ENCODE data around the gene CD6.

CD6 gene

DNA sequence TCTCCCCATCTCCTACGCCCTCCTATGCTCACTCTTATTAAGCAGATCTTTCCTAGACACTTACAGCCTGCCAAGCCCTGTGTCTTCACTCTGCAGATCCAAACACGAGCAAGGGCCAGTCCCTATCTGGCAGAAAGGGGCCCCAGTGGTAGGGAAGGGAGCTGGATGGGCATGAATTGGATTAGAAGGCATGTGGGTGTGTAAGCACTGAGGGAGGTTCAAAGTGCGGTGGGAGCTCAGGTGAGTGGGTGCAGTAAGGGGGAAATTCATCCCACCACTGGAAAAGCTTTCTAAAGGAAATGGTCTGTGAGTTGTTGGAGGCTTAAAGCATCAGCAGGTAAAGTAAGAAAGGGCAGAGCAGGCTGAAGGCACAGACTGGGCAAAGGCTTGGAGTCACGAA is 41.7 kb upstream of the CD6 start:
- DNase-seq (ENCODE audit: low spot score) = no peak
- TF ChIP-seq, protein P1, sequence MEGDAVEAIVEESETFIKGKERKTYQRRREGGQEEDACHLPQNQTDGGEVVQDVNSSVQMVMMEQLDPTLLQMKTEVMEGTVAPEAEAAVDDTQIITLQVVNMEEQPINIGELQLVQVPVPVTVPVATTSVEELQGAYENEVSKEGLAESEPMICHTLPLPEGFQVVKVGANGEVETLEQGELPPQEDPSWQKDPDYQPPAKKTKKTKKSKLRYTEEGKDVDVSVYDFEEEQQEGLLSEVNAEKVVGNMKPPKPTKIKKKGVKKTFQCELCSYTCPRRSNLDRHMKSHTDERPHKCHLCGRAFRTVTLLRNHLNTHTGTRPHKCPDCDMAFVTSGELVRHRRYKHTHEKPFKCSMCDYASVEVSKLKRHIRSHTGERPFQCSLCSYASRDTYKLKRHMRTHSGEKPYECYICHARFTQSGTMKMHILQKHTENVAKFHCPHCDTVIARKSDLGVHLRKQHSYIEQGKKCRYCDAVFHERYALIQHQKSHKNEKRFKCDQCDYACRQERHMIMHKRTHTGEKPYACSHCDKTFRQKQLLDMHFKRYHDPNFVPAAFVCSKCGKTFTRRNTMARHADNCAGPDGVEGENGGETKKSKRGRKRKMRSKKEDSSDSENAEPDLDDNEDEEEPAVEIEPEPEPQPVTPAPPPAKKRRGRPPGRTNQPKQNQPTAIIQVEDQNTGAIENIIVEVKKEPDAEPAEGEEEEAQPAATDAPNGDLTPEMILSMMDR (IDR thresholded peaks at IDR 0.05; ENCODE audit: borderline replicate concordance, control extremely low read depth, extremely low read depth, insufficient read depth, missing control alignments) = no peak
- in situ Hi-C loops (cut with MboI; ENCODE audit: low sequenced_read_pairs, unreplicated experiment) = no loop called here

DNA sequence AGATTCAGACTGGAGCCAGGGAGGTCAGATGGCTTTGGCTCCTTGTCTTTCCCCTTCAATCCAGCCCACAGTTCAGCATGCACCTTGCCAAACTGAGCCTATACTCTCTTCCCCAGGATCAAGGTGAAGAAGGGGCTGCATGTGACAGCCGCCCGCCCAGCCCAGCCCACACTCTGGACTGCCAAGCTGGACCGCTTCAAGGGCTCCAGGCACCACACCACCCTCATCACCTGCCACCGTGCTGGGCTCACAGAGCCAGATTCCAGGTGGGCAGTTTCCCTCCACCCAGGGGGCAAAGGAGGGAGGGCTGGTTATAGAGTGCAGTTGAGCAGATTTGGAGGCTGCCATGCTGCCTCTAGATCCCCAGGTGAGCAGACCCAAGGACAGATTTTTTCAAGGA is 41.1 kb upstream of the CD6 start:
- in situ Hi-C loops (cut with MboI; ENCODE audit: low sequenced_read_pairs, unreplicated experiment) = no loop called here
- DNase-seq (ENCODE audit: low spot score) = no peak
- TF ChIP-seq, protein P1 (IDR thresholded peaks at IDR 0.05; ENCODE audit: borderline replicate concordance, control extremely low read depth, extremely low read depth, insufficient read depth, missing control alignments) = no peak

DNA sequence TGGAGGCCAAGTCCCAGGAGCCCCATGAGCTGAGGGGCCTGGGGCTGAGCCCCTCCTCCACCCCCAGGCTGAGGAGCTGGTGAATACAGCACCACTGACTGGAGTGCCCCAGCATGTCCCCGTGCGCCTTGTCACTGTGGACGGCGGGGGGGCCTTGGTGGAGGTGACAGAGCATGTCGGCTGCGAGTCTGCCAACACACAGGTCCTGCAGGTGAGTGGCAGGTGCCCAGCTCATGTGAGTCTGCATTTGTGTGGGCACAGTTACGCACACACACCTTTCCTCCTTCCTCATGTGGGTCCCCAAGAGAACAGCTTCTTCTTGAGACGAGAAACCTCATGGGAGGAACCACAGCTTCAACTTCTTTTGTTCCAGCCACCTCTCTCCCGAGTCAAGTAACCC is 39.6 kb upstream of the CD6 start:
- TF ChIP-seq, protein P1 (IDR thresholded peaks at IDR 0.05; ENCODE audit: borderline replicate concordance, control extremely low read depth, extremely low read depth, insufficient read depth, missing control alignments) = no peak
- DNase-seq (ENCODE audit: low spot score) = no peak
- in situ Hi-C loops (cut with MboI; ENCODE audit: low sequenced_read_pairs, unreplicated experiment) = no loop called here

DNA sequence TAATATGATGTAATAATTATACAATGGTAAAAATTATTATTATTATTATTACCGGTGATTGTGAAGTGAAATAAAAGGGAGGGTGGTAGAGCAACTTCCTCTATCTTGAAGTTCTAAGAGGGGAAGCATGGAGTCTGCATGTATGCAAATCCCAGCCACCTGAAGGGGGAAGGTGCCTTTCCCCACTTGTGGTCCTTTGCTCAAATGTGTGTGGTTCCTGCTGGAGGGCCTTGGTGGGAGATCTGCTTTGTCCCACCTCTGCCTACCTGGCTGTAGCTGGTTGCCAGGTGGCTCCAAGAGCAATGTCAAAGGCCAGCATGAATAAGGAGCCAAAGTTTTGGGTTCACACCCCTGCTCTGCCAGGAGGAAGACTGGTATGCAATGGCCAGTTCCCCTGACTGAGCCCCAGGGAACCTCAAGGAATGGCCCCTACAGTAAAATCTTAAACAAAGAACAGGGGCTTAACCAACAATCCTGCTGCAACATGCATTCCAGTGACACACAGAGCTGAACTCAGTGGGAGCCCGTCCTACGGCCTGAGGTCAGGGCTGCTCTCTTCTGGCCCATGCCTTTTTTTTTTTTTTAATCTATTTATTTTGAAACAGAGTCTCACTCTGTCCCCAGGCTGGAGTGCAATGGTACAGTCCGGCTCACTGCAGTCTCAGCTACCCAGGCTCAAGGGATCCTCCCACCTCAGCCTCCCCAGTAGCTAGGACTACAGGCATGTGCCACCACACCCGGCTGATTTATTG is 38.7 kb upstream of the CD6 start:
- TF ChIP-seq, protein P1 (IDR thresholded peaks at IDR 0.05; ENCODE audit: borderline replicate concordance, control extremely low read depth, extremely low read depth, insufficient read depth, missing control alignments) = no peak
- in situ Hi-C loops (cut with MboI; ENCODE audit: low sequenced_read_pairs, unreplicated experiment) = no loop called here
- DNase-seq (ENCODE audit: low spot score) = peak; percentile 47

DNA sequence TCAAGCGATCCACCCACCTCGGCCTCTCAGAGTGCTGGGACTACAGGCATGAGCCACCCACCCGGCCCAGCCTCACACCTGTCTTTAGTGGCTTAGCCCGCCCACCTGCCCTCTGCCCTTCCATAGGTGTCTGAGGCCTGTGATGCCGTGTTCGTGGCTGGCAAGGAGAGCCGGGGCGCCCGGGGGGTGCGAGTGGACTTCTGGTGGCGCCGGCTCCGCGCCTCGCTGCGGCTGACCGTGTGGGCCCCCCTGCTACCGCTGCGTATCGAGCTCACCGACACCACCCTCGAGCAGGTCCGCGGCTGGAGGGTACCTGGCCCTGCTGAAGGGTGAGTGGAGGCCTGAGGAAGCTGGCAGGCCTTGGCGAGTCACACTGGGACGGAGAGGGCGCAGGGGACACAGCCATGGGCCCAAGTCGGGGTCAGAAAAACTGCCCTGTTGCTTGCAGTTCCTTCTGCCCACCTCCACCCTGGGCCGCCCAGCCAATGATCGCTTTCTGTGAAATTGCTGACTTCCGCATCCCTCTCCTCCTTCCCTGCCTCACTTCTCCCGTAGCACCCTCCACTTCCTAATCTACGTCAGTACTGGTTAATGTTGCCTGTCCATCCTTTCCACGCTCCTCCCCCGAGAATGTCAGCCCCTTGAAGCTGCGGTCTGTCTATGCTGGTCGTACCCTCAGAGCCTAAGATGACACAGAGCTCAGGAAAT is 37.9 kb upstream of the CD6 start:
- TF ChIP-seq, protein P1 (IDR thresholded peaks at IDR 0.05; ENCODE audit: borderline replicate concordance, control extremely low read depth, extremely low read depth, insufficient read depth, missing control alignments) = no peak
- in situ Hi-C loops (cut with MboI; ENCODE audit: low sequenced_read_pairs, unreplicated experiment) = no loop called here

DNA sequence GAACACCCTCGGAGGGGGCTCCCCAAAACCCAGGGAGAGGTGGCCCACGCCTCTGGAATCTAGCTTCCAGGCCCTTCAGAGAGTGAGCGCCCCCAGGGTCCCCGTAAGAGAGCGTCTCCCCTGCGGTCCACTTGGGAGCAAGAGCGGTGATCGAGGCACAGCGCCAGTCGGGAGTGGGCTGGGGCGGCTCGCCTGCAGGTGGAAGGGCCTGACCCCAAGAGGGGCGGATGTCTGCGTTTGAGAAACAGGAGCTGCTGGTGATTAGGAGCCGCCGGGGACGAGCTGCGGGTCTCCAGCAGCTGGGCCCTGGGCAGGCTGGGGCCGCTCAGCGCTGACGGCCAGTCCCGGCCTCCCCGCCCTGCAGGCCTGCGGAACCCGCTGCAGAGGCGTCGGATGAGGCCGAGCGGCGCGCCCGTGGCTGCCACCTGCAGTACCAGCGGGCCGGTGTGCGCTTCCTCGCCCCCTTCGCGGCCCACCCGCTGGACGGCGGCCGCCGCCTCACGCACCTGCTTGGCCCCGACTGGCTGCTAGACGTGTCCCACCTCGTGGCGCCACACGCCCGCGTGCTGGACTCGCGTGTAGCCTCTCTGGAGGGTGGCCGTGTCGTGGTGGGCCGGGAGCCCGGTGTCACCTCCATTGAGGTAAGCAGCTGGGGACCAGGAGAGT is 37.2 kb upstream of the CD6 start:
- no peak for DNase-seq (ENCODE audit: low spot score)
- TF ChIP-seq, protein P1 (IDR thresholded peaks at IDR 0.05; ENCODE audit: borderline replicate concordance, control extremely low read depth, extremely low read depth, insufficient read depth, missing control alignments) = no peak
- in situ Hi-C loops (cut with MboI; ENCODE audit: low sequenced_read_pairs, unreplicated experiment) = no loop called here

More for the DNA sequence above, 37.9 kb upstream of the CD6 start:
- DNase-seq (ENCODE audit: low spot score) = no peak
